ENCODE measurements around the gene DICER1.

The DICER1 gene

GRCh38 chr14:95188380-95188779 is 31.1 kb upstream of the DICER1 start:
- ATAC-seq: no peak
- TF ChIP-seq ZFP30 (CRISPR knock-in tag; IDR thresholded peaks at IDR 0.05) (no peak), TSHZ2 (CRISPR knock-in tag; IDR thresholded peaks at IDR 0.05) (no peak), ZNF8 (CRISPR knock-in tag; IDR thresholded peaks at IDR 0.05) (no peak), ZNF565 (CRISPR knock-in tag; conservative IDR thresholded peaks at IDR 0.05; ENCODE audit: low read depth) (no peak), TOX (CRISPR knock-in tag; IDR thresholded peaks at IDR 0.05; ENCODE audit: borderline replicate concordance) (no peak), POU6F1 (CRISPR knock-in tag; IDR thresholded peaks at IDR 0.05; ENCODE audit: borderline replicate concordance, low read depth) (no peak), SNAI2 (CRISPR knock-in tag; IDR thresholded peaks at IDR 0.05) (no peak), BACH2 (CRISPR knock-in tag; IDR thresholded peaks at IDR 0.05; ENCODE audit: borderline replicate concordance) (no peak), GLIS3 (CRISPR knock-in tag; IDR thresholded peaks at IDR 0.05) (no peak), ISL1 (CRISPR knock-in tag; IDR thresholded peaks at IDR 0.05) (no peak), CSDC2 (CRISPR knock-in tag; IDR thresholded peaks at IDR 0.05) (no peak), ZNF70 (CRISPR knock-in tag; IDR thresholded peaks at IDR 0.05) (no peak), ESRRG (CRISPR knock-in tag; IDR thresholded peaks at IDR 0.05) (no peak), ZFP3 (CRISPR knock-in tag; IDR thresholded peaks at IDR 0.05) (no peak), ARNTL (CRISPR knock-in tag; IDR thresholded peaks at IDR 0.05; ENCODE audit: borderline replicate concordance, low read depth) (no peak), TCF4 (CRISPR knock-in tag; IDR thresholded peaks at IDR 0.05; ENCODE audit: borderline replicate concordance) (no peak), ZC3H10 (CRISPR knock-in tag; IDR thresholded peaks at IDR 0.05) (no peak), CSRNP3 (CRISPR knock-in tag; IDR thresholded peaks at IDR 0.05) (no peak), PPARA (CRISPR knock-in tag; IDR thresholded peaks at IDR 0.05; ENCODE audit: borderline replicate concordance) (no peak)

DNA sequence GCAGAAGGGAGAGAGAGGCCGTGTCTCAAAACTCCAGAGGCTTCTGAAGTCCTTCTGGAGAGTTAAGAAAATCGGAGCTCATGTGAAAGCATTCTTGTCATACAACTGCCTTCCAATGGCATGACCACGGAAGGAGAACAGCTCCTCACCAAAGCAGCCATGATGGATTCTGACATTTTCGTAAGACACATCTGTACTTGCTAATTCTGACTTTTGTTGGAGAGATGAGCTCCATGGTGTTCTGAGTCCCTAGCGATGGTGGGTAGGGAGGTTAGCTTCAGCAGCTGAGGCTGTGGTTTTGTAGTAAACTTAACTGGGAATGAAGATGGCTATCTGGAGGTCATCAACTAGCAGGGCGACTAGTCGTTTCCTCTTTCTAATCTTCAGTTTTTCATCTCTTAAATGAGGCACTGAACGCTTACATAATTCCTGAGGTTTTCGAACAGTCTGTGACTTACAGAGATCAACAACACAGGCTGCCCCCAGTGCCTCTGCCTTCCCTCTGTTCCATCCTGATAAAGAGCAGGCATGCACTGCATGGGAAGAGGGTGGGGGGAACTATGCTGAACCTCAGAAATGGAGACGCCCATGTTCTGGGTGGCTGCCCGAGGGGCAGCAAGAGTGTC is 28.6 kb upstream of the DICER1 start:
- TF ChIP-seq ZNF8 (CRISPR knock-in tag; IDR thresholded peaks at IDR 0.05) (no peak), ARNTL (CRISPR knock-in tag; IDR thresholded peaks at IDR 0.05; ENCODE audit: borderline replicate concordance, low read depth) (no peak), ZNF70 (CRISPR knock-in tag; IDR thresholded peaks at IDR 0.05) (no peak), BACH2 (CRISPR knock-in tag; IDR thresholded peaks at IDR 0.05; ENCODE audit: borderline replicate concordance) (no peak), OSR1 (CRISPR knock-in tag; IDR thresholded peaks at IDR 0.05) (no peak), CREB5 (CRISPR knock-in tag; IDR thresholded peaks at IDR 0.05; ENCODE audit: low read depth) (no peak), ESRRG (CRISPR knock-in tag; IDR thresholded peaks at IDR 0.05) (no peak), TCF4 (CRISPR knock-in tag; IDR thresholded peaks at IDR 0.05; ENCODE audit: borderline replicate concordance) (no peak)
- no peak for ATAC-seq

DNA sequence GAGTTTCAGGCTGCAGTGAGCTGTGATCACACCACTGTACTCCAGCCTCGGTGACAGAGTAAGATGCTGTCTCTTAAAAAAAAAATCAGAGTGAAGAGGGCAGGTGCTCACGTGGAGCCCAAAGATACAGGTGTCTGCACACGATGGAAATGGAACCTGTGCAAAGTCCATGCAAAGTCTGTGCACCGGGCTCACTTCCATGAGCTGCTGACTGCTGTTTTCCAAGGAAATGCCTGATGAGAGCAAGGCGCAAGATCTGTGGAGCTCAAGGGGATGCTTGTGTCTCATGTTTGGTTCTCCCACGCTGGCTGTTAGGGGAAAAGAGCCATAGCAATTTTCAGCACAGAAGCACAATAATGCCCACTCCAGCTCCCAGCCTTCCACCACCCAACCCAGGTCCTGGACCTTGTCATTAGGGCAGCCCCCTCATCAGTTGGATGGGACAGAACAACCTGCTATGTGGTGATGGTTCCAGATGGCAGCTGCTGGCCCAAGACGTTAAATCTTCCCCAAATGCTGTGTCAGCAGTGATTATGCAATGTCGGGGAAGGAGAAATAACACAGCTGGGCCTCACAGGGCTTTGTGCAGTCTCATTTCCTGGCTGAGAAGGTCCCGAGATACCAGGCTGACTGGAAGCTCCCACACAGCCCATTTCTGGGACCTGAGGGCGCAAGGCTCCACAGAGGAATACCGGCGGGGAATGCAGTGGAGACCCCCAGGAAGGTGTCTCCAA is 27.9 kb upstream of the DICER1 start:
- ATAC-seq: no peak
- TF ChIP-seq ESRRG (CRISPR knock-in tag; IDR thresholded peaks at IDR 0.05): no peak
- TF ChIP-seq OSR1 (CRISPR knock-in tag; IDR thresholded peaks at IDR 0.05): no peak
- no peak for TF ChIP-seq BACH2 (CRISPR knock-in tag; IDR thresholded peaks at IDR 0.05; ENCODE audit: borderline replicate concordance)
- TF ChIP-seq GLIS3 (CRISPR knock-in tag; IDR thresholded peaks at IDR 0.05): no peak
- no peak for TF ChIP-seq ZNF70 (CRISPR knock-in tag; IDR thresholded peaks at IDR 0.05)

Measured in SK-N-SH treated with all-trans-retinoic acid at 6 μM for 48 hours (cell line).